ENCODE results near the gene NISCH. TPM values are rescaled to one million over a fixed set of nuclear protein-coding genes. Genes with fewer than 3 reads are reported as not detected.

NISCH gene
- total RNA-seq, 2 donors from 2014 or later = 29.2 to 49.6 TPM

- TF ChIP-seq, protein P1, sequence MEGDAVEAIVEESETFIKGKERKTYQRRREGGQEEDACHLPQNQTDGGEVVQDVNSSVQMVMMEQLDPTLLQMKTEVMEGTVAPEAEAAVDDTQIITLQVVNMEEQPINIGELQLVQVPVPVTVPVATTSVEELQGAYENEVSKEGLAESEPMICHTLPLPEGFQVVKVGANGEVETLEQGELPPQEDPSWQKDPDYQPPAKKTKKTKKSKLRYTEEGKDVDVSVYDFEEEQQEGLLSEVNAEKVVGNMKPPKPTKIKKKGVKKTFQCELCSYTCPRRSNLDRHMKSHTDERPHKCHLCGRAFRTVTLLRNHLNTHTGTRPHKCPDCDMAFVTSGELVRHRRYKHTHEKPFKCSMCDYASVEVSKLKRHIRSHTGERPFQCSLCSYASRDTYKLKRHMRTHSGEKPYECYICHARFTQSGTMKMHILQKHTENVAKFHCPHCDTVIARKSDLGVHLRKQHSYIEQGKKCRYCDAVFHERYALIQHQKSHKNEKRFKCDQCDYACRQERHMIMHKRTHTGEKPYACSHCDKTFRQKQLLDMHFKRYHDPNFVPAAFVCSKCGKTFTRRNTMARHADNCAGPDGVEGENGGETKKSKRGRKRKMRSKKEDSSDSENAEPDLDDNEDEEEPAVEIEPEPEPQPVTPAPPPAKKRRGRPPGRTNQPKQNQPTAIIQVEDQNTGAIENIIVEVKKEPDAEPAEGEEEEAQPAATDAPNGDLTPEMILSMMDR (IDR thresholded peaks at IDR 0.05) = no peak
- no peaks in the 10 kb centered on the region for H3K36me3 ChIP-seq
- no peak overlapping the region for H3K4me3 ChIP-seq
- H3K4me1 ChIP-seq = peaks cover 0 to 44% of the 10 kb centered on the region in 2 donors
- no peaks in the 10 kb centered on the region for H3K9me3 ChIP-seq
- no peak for DNase-seq (ENCODE audit: low spot score)
- H3K27me3 ChIP-seq = no peaks in the 10 kb centered on the region
- H3K27ac ChIP-seq = peak overlapping the region; percentile 7 to 10
These were observed 26.4 kb upstream of the NISCH start for GRCh38 chr3:52429031-52429430.

- H3K36me3 ChIP-seq = no peaks in the 10 kb centered on the region
- H3K4me1 ChIP-seq = peaks cover 0 to 53% of the 10 kb centered on the region in 2 donors
- no peak overlapping the region for H3K4me3 ChIP-seq
- H3K9me3 ChIP-seq = no peaks in the 10 kb centered on the region
- peak overlapping the region; percentile 51 to 56 for H3K27ac ChIP-seq
- H3K27me3 ChIP-seq = no peaks in the 10 kb centered on the region
- TF ChIP-seq, protein P1 (IDR thresholded peaks at IDR 0.05) = no peak
- no peak for DNase-seq (ENCODE audit: low spot score)
These were observed 25.5 kb upstream of the NISCH start for GRCh38 chr3:52429779-52430415.

GRCh38 chr3:52430416-52430810 lies 25.0 kb upstream of the NISCH start:
- Histone ChIP-seq H3K27me3 (no peaks in the 10 kb centered on the region), H3K36me3 (no peaks in the 10 kb centered on the region), H3K4me1 (peaks cover 0 to 58% of the 10 kb centered on the region in 2 donors), H3K4me3 (no peak overlapping the region), H3K27ac (peak overlapping the region; percentile 51 to 56), H3K9me3 (no peaks in the 10 kb centered on the region)
- TF ChIP-seq, protein P1 (IDR thresholded peaks at IDR 0.05) = no peak
- DNase-seq (ENCODE audit: low spot score) = no peak

DNA sequence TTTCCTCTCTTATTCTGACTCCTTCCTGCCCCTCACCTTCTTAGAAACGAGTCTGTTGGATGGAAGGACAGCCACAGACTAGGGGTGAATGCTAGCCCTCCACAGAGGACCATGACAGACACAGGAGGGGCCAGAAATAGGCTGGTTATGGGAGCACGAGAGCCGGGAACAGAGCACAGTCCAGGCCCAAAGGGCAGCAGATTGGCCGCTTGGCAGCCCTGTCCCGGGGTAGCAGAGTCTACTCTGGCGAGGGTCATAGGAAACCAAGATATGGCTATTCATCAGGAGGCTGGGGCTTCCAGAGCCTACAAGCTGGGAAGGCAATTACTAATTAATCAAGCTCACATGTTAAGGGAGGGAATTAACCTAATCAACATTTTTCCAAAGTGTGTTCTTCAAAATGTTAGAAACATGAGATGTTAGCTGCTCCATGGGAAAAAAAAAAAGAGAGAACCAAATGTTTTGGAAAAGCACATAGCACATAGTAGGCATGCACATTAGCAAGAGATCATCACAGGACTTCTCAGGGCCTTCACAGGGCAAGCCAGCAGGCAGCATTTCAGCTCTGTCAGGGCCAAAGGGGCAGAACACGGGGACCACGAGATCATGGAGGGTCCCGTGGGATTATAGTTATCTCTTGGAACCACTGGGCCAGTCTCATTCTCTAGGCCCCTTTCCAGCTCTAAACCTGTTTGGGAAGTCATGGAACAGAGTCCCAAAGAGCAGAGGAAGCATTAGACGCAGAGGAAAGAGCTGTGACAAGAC lies 23.8 kb upstream of the NISCH start:
- H3K9me3 ChIP-seq = no peaks in the 10 kb centered on the region
- TF ChIP-seq, protein P1 (IDR thresholded peaks at IDR 0.05) = no peak
- no peaks in the 10 kb centered on the region for H3K27me3 ChIP-seq
- no peaks in the 10 kb centered on the region for H3K36me3 ChIP-seq
- peaks cover 0 to 69% of the 10 kb centered on the region in 2 donors for H3K4me1 ChIP-seq
- peak overlapping the region; percentile 38 to 56 for H3K27ac ChIP-seq
- H3K4me3 ChIP-seq = no peak overlapping the region
- no peak for DNase-seq (ENCODE audit: low spot score)

DNA sequence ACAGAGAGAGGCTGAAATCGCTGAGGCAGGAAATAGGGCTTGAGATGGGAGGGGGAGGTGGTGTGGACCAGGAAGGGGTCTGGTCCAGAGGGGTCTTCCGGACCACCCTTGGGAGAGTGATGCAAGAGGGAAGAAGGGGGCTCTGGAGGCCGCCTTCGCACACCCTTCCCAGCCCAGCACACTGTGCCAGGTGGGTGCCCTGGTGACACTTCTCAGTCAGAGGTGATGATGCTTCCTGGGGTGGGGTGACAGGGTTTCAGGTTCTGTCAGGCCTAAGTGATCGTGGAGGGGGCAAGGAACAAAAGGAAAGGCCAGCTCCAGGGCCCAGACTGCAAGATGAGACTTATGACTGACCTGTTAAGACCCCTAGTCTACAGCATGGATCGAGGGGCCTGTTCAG lies 23.2 kb upstream of the NISCH start:
- TF ChIP-seq, protein P1 (IDR thresholded peaks at IDR 0.05) = no peak
- H3K4me1 ChIP-seq = peaks cover 0 to 74% of the 10 kb centered on the region in 2 donors
- no peak overlapping the region for H3K4me3 ChIP-seq
- no peak for DNase-seq (ENCODE audit: low spot score)
- no peaks in the 10 kb centered on the region for H3K9me3 ChIP-seq
- H3K27me3 ChIP-seq = no peaks in the 10 kb centered on the region
- peak overlapping the region; percentile 36 to 38 for H3K27ac ChIP-seq
- no peaks in the 10 kb centered on the region for H3K36me3 ChIP-seq
